Esophagus muscularis mucosa (tissue), 3 donors: Measurements from ENCODE around the gene ASB1.

Experiments
- CTCF ChIP-seq, 3 experiments: fragments of 200-600 bp in 2 of 3; fragments of 450-650 bp in 1 of 3; sonication (generic) in 2 of 3; IDR thresholded peaks; one replicate each; pipeline ENCODE4 v1.5.1; 2017 to 2019; ENCODE audit warnings: antibody characterized with exemption in 3 of 3, mild to moderate bottlenecking in 2 of 3, moderate library complexity in 1 of 3
- EP300 ChIP-seq: sonication (generic); formaldehyde crosslinking; IDR thresholded peaks from one replicate; pipeline ENCODE4 v1.6.1; 2017; ENCODE audit warnings: antibody characterized with exemption

GRCh38 chr2:238404406-238405216, 22.1 kb upstream of the ASB1 start:
- TF ChIP-seq CTCF (IDR thresholded peaks at IDR 0.05) (no peak), EP300 (no peak)
